Adrenal gland (tissue), 12 donors: ENCODE results near the gene CDK6. TPM values are rescaled to one million over a fixed set of nuclear protein-coding genes. Genes with fewer than 3 reads are reported as not detected.
"Not testable (repeated sequence)": the region's sequence is repeated elsewhere in the genome, so short reads cannot be mapped to it uniquely, and the experiment has no call there.

ENCODE experiments used
- DNase-seq, 7 donors: peaks; one replicate each; pipeline ENCODE4 v3.0.0-alpha.2; 2019 to 2020
- H3K27ac ChIP-seq, 5 donors: fragments of 200-600 bp; sonication (generic) in 4 of 5; 1 replicate in 3 of 5; 2 replicates in 2 of 5; pipeline versions ENCODE4 v1.5.1 to v1.8.0; 2016 to 2020; ENCODE audit warnings: mild to moderate bottlenecking in 1 of 5
- H3K27me3 ChIP-seq: fragments of 200-600 bp; 2 replicates; pipeline ENCODE4 v1.8.0; 2021
- H3K36me3 ChIP-seq, 2 donors: fragments of 200-600 bp; replicated peaks in 1 of 2; 1 replicate in 1 of 2; 2 replicates in 1 of 2; pipeline versions ENCODE4 v1.5.1 to v1.8.0; 2018 to 2022
- H3K4me1 ChIP-seq, 2 donors: fragments of 200-600 bp; replicated peaks in 1 of 2; 1 replicate in 1 of 2; 2 replicates in 1 of 2; pipeline versions ENCODE4 v1.5.1 to v1.8.0; 2018 to 2021
- H3K4me3 ChIP-seq, 4 donors: fragments of 200-600 bp; sonication (generic) in 3 of 4; one replicate each; pipeline ENCODE4 v1.5.1; 2016 to 2018
- H3K9me3 ChIP-seq, 3 donors: fragments of 200-600 bp; sonication (generic) in 1 of 3; replicated peaks in 1 of 3; 1 replicate in 2 of 3; 2 replicates in 1 of 3; pipeline versions ENCODE4 v1.5.1 to v1.8.0; 2016 to 2021
- POLR2A ChIP-seq, 2 donors: fragments of 450-650 bp; IDR thresholded peaks; one replicate each; pipeline ENCODE4 v1.6.1; 2017; ENCODE audit warnings: antibody characterized with exemption in 2 of 2, mild to moderate bottlenecking in 2 of 2, moderate library complexity in 1 of 2
- WGBS, 4 donors: extraction: QIAGEN DNeasy Blood & Tissue Kit in 2 of 4; methylation state at CpG; one replicate each; pipeline versions ENCODE4 v1.1.5 to v1.1.7; 2013 to 2017; 5-methylcytosine and 5-hydroxymethylcytosine counted together
- intact Hi-C, 2 donors: fragments of 100-400 bp; cut with DNase I; formaldehyde crosslinking; loops; one replicate each; pipeline versions ENCODE4 v1.14.1 to v1.15.0; 2022 to 2023
- polyA plus RNA-seq, 3 donors: library from polyadenylated mRNA; stranded (reverse); fragments of 200-250 nt in 2 of 3; fragments of 350-450 nt in 1 of 3; fragmentation: Illumina TruSeq in 1 of 3; extraction: RNeasy Lipid Tissue Mini Kit (QIAGEN cat#74804) in 1 of 3; gene quantifications; one replicate each; pipeline ENCODE4 v1.2.3, GENCODE V29; 2013 to 2014
- total RNA-seq, 9 donors: library from RNA; depleted of rRNA in 4 of 9; stranded (reverse); fragments of >200 nt in 4 of 9; fragments of 120-200 nt in 1 of 9; fragmentation: NEBNext Ultra II Directional in 1 of 9; extraction: Animal tissue kit (Norgen Biotek cat#: 25700) in 1 of 9; gene quantifications; one replicate each; pipeline versions ENCODE4 v1.1.0 to v1.2.4, GENCODE V29; 2013 to 2023
- TF ChIP-seq, protein P1 (sequence below), 6 experiments: fragments of 450-650 bp in 4 of 6; fragments of 200-600 bp in 2 of 6; sonication (generic) in 1 of 6; IDR thresholded peaks; 1 replicate in 5 of 6; 2 replicates in 1 of 6; pipeline versions ENCODE4 v1.5.1 to v1.8.0; 2016 to 2021; ENCODE audit warnings: antibody characterized with exemption in 6 of 6, mild to moderate bottlenecking in 2 of 6, moderate library complexity in 1 of 6
- donor health status: healthy with polysubstance abuse.
- donor health status: Bipolar disorder and iron deficiency.
- donor health status: DM: yes; HTN: yes; CAD: no.
- donor health status: DM: no; HTN: no; CAD: no.
- donor health status: DM: no; HTN: no; CAD: no.
- donor health status: DM: yes; HTN: yes; CAD: no.

Gene CDK6
- total and polyA plus RNA-seq, 12 donors: 2.5 to 151 (median 33.4) TPM

DNA sequence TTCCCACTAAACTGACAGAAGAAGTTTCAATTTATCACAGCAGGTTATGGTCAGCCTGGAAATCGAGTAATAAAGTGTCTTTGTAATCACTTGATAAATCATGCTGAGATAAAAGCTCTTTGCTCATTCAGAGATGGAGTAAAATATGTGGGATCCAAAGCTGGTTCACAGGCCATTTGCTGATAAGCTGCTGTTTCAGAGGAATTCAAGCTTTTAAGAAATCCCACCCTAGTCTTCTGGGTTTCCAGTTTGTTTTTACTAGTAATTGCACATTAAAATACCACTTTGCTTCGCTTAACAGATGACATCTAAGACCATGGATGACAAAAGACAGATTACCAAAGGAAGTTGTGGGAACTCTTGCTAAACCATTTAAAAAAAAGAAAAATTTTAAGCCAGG is 37.4 kb upstream of the CDK6 start:
- WGBS, 4 donors: 38 to 54% (median 44%) methylated on average over 2 of the region's 2 CpGs
- TF ChIP-seq, protein P1, sequence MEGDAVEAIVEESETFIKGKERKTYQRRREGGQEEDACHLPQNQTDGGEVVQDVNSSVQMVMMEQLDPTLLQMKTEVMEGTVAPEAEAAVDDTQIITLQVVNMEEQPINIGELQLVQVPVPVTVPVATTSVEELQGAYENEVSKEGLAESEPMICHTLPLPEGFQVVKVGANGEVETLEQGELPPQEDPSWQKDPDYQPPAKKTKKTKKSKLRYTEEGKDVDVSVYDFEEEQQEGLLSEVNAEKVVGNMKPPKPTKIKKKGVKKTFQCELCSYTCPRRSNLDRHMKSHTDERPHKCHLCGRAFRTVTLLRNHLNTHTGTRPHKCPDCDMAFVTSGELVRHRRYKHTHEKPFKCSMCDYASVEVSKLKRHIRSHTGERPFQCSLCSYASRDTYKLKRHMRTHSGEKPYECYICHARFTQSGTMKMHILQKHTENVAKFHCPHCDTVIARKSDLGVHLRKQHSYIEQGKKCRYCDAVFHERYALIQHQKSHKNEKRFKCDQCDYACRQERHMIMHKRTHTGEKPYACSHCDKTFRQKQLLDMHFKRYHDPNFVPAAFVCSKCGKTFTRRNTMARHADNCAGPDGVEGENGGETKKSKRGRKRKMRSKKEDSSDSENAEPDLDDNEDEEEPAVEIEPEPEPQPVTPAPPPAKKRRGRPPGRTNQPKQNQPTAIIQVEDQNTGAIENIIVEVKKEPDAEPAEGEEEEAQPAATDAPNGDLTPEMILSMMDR (IDR thresholded peaks at IDR 0.05): no peak
- TF ChIP-seq POLR2A (IDR thresholded peaks at IDR 0.05): no peak
- Histone ChIP-seq H3K4me3 (no peak overlapping the region), H3K9me3 (no peaks in the 10 kb centered on the region), H3K36me3 (no peaks in the 10 kb centered on the region), H3K27ac (no peak overlapping the region), H3K4me1 (no peaks in the 10 kb centered on the region), H3K27me3 (no peaks in the 10 kb centered on the region)
- intact Hi-C loops: no loop called here
- no peak for DNase-seq

DNA sequence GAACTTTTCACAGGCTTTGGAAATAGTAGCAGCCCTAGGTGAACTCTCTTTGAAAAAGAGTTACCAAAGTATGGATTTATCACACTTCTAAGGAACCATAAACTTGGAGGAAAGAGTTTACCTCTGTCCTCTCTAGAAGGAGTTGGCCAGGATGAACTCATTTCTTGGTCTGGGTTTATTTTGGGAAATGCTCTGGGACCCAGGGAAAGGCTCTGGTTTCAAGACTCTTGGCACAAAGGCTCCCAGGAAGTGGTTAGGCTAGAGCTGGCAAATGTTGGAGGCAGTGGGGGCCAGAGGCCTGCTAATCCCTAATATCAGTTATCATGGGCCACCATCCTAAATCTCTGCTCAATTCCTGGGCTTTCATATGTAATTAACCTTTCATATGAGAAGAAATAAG is 36.3 kb upstream of the CDK6 start:
- intact Hi-C loops: no loop called here
- no peak overlapping the region for H3K27ac ChIP-seq

DNA sequence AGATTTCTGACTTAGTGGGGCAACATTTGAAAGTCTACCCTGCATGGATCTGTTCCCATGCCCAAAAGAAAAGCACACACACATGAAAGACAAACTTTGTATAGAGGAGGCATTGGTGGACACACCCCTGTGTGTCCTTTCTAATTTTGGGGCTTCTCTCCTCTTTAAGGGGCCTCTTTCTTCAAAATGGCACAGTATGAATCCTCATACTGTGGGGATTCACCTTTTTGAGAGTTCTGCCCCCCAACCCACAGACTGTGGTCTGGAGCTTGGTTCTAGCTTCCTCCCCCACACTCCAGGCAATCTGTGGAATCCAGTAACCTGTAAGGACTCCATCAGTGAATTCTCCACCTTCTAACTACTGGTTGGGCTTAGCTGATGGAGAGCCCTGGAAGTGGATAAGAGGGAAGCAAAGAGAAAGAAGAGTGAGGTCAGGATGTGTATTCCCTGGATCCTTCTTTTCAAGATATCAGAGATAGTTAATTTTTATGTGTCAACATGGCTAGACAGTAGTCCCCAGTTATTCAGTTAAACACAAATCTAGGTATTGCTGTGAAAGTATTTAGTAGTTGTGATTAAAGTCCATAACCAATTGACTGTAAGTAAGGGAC is 32.4 kb upstream of the CDK6 start:
- no peaks in the 10 kb centered on the region for H3K9me3 ChIP-seq
- TF ChIP-seq POLR2A (IDR thresholded peaks at IDR 0.05): no peak
- TF ChIP-seq, protein P1 (IDR thresholded peaks at IDR 0.05): no peak

More for the DNA sequence above, 36.3 kb upstream of the CDK6 start:
- no peaks in the 10 kb centered on the region for H3K9me3 ChIP-seq
- H3K4me3 ChIP-seq: no peak overlapping the region
- H3K4me1 ChIP-seq: no peaks in the 10 kb centered on the region
- no peaks in the 10 kb centered on the region for H3K27me3 ChIP-seq
- H3K36me3 ChIP-seq: no peaks in the 10 kb centered on the region
- no peak for TF ChIP-seq POLR2A (IDR thresholded peaks at IDR 0.05)
- TF ChIP-seq, protein P1 (IDR thresholded peaks at IDR 0.05): no peak
- no peak for DNase-seq

DNA sequence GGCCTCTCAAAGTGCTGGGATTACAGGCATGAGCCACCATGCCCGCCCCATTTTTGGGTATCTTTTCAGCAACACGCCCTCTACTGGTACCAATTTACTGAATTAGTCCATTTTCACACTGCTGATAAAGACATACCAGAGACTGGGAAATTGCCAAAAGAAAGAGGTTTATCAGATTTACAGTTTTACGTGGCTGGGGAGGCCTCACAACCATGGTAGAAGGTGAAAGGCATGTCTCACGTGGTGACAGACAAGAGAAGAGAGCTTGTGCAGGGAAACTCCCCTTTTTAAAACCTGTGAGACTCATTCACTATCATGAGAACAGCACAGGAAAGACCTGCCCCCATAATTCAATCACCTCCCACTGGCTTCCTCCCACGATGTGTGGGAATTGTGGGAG is 27.8 kb upstream of the CDK6 start:
- DNase-seq, H3K27ac ChIP-seq, H3K36me3 ChIP-seq, H3K9me3 ChIP-seq, H3K4me1 ChIP-seq, intact Hi-C loops, H3K27me3 ChIP-seq, H3K4me3 ChIP-seq: not testable (repeated sequence)
- WGBS, 4 donors: 37 to 47% (median 40%) methylated on average over 5 of the region's 5 CpGs
- TF ChIP-seq, protein P1 (IDR thresholded peaks at IDR 0.05): peak in 4 of 6 experiments; percentile 23 to 29 (median 28)

More for the DNA sequence above, 32.4 kb upstream of the CDK6 start:
- no peaks in the 10 kb centered on the region for H3K27me3 ChIP-seq
- intact Hi-C loops: no loop called here
- no peaks in the 10 kb centered on the region for H3K4me1 ChIP-seq
- H3K27ac ChIP-seq: no peak overlapping the region
- no peaks in the 10 kb centered on the region for H3K36me3 ChIP-seq
- DNase-seq: no peak
- no peak overlapping the region for H3K4me3 ChIP-seq
